PC-9 (cell line): ENCODE measurements around the gene IGF2. TPM values are rescaled to one million over a fixed set of nuclear protein-coding genes. Genes with fewer than 3 reads are reported as not detected.

Experiments used
- BruUV-seq: library from RNA; stranded (reverse); fragments of 400-500 nt; replicated peaks from 2 replicates; lab custom pipeline; 2021; lab: Mats Ljungman, UMichigan
- CTCF ChIA-PET: fragments of 300-600 bp; sonication (Branson Sonifier 250); formaldehyde crosslinking; loops from one replicate; lab custom pipeline; 2022; ENCODE audit warnings: antibody characterized with exemption; lab: Charles Lee
- POLR2A ChIA-PET: fragments of 300-600 bp; sonication (Branson Sonifier 250); formaldehyde crosslinking; loops from one replicate; lab custom pipeline; 2022; ENCODE audit warnings: antibody characterized with exemption; ENCODE audit not compliant: unreplicated experiment; lab: Charles Lee
- DNase-seq, 2 experiments: peaks; one replicate each; pipeline versions ENCODE4 v3.0.0 to v3.0.0-alpha.2; 2015 to 2022; ENCODE audit warnings: mixed read lengths in 1 of 2
- H2AFZ ChIP-seq: fragments of 200-600 bp; sonication (generic); 2 replicates; pipeline ENCODE4 v1.8.1; 2017; ENCODE audit warnings: antibody characterized with exemption
- H3F3A ChIP-seq: fragments of 200-600 bp; sonication (generic); 2 replicates; pipeline ENCODE4 v1.8.1; 2017; ENCODE audit warnings: antibody characterized with exemption, mild to moderate bottlenecking, low read depth; ENCODE audit not compliant: insufficient read depth
- H3K27ac ChIP-seq: fragments of 200-600 bp; sonication (generic); 2 replicates; pipeline ENCODE4 v1.6.1; 2016; ENCODE audit warnings: mixed run types
- H3K27me3 ChIP-seq: fragments of 200-600 bp; sonication (generic); 2 replicates; pipeline ENCODE4 v1.6.1; 2016; ENCODE audit warnings: low read depth, mixed run types; ENCODE audit not compliant: insufficient read depth
- H3K36me3 ChIP-seq: fragments of 200-600 bp; sonication (generic); 2 replicates; pipeline ENCODE4 v1.6.1; 2016; ENCODE audit warnings: low read depth, mixed run types
- H3K4me1 ChIP-seq: fragments of 200-600 bp; sonication (generic); replicated peaks from 2 replicates; pipeline ENCODE4 v1.6.1; 2016; ENCODE audit warnings: mixed run types; ENCODE audit not compliant: insufficient read depth
- H3K4me2 ChIP-seq: fragments of 200-600 bp; sonication (generic); 2 replicates; pipeline ENCODE4 v1.6.1; 2017; ENCODE audit warnings: mixed run types
- H3K4me3 ChIP-seq: fragments of 200-600 bp; sonication (generic); 2 replicates; pipeline ENCODE4 v1.6.1; 2016; ENCODE audit warnings: mixed run types
- H3K79me2 ChIP-seq: fragments of 200-600 bp; sonication (generic); 2 replicates; pipeline ENCODE4 v1.6.1; 2017; ENCODE audit warnings: low read depth, mixed run types
- H3K9me2 ChIP-seq: fragments of 200-600 bp; sonication (generic); 2 replicates; pipeline ENCODE4 v1.8.1; 2017; ENCODE audit warnings: mild to moderate bottlenecking; ENCODE audit not compliant: insufficient read depth
- H3K9me3 ChIP-seq: fragments of 200-600 bp; sonication (generic); 2 replicates; pipeline ENCODE4 v1.8.1; 2016; ENCODE audit warnings: low read depth; ENCODE audit not compliant: insufficient read depth
- H4K20me1 ChIP-seq: fragments of 200-600 bp; sonication (generic); 2 replicates; pipeline ENCODE4 v1.8.1; 2017; ENCODE audit not compliant: insufficient read depth
- CTCF ChIP-seq: fragments of 200-600 bp; sonication (generic); conservative IDR thresholded peaks from 2 replicates; pipeline ENCODE4 v1.6.1; 2017; ENCODE audit warnings: mixed run types, antibody characterized with exemption, mild to moderate bottlenecking, moderate library complexity
- EZH2 ChIP-seq: fragments of 200-600 bp; sonication (generic); IDR thresholded peaks from 2 replicates; pipeline ENCODE4 v1.8.0; 2017; ENCODE audit warnings: antibody characterized with exemption, low read depth
- intact Hi-C: fragments of 100-400 bp; cut with micrococcal nuclease; formaldehyde crosslinking; loops from one replicate; pipeline ENCODE4 v1.10.0; 2022; ENCODE audit not compliant: unreplicated experiment
- total RNA-seq: library from RNA; stranded (reverse); gene quantifications from 2 replicates; pipeline ENCODE4 v1.2.3, GENCODE V29; 2021

IGF2 gene
- total RNA-seq, 1 experiment from 2014 or later, result 0.24 TPM

- ChIA-PET POLR2A (no interaction called here), CTCF (no interaction called here)
- intact Hi-C loops, result no loop called here
- no peaks in the 10 kb centered on the region for H3K9me2 ChIP-seq
- H3K4me3 ChIP-seq, result no peak overlapping the region
- no peaks in the 10 kb centered on the region for H3K9me3 ChIP-seq
- BruUV-seq, result no TSS peak
- no peak overlapping the region for H2AFZ ChIP-seq
- DNase-seq, result no peak
- no peaks in the 10 kb centered on the region for H3K27me3 ChIP-seq
- peaks cover 13% of the 10 kb centered on the region; the same call in 1 of the 2 replicates for H3F3A ChIP-seq
- TF ChIP-seq EZH2 (no peak), CTCF (no peak)
- peaks cover 37% of the 10 kb centered on the region for H3K4me1 ChIP-seq
- H3K27ac ChIP-seq, result no peak overlapping the region
- no peaks in the 10 kb centered on the region for H4K20me1 ChIP-seq
- H3K36me3 ChIP-seq, result no peaks in the 10 kb centered on the region
- H3K79me2 ChIP-seq, result no peaks in the 10 kb centered on the region
- no peak overlapping the region for H3K4me2 ChIP-seq
These were observed 35.2 kb upstream of the IGF2 start for GRCh38 chr11:2174361-2174760.

- H3F3A ChIP-seq, result peaks cover 11% of the 10 kb centered on the region; the same call in 1 of the 2 replicates
- H3K4me1 ChIP-seq, result peaks cover 39% of the 10 kb centered on the region
- H3K4me2 ChIP-seq, result no peak overlapping the region
- H2AFZ ChIP-seq, result no peak overlapping the region
- no peaks in the 10 kb centered on the region for H3K36me3 ChIP-seq
- intact Hi-C loops, result no loop called here
- no peaks in the 10 kb centered on the region for H4K20me1 ChIP-seq
- no peaks in the 10 kb centered on the region for H3K79me2 ChIP-seq
- no peak overlapping the region for H3K4me3 ChIP-seq
- no TSS peak for BruUV-seq
- H3K27me3 ChIP-seq, result no peaks in the 10 kb centered on the region
- POLR2A ChIA-PET, result no interaction called here
- TF ChIP-seq EZH2, result no peak
- TF ChIP-seq CTCF, result no peak
- no peak for DNase-seq
- H3K9me2 ChIP-seq, result no peaks in the 10 kb centered on the region
- no peak overlapping the region for H3K27ac ChIP-seq
- H3K9me3 ChIP-seq, result no peaks in the 10 kb centered on the region
- CTCF ChIA-PET, result no interaction called here
These were observed 34.6 kb upstream of the IGF2 start for GRCh38 chr11:2173761-2174160.

GRCh38 chr11:2173150-2173693 lies 34.0 kb upstream of the IGF2 start:
- Histone ChIP-seq H3K4me1 (peaks cover 40% of the 10 kb centered on the region), H3K9me2 (no peaks in the 10 kb centered on the region), H3K79me2 (no peaks in the 10 kb centered on the region), H3K27me3 (no peaks in the 10 kb centered on the region), H2AFZ (no peak overlapping the region), H3K36me3 (no peaks in the 10 kb centered on the region), H3K9me3 (no peaks in the 10 kb centered on the region), H4K20me1 (no peaks in the 10 kb centered on the region), H3K4me2 (no peak overlapping the region), H3K27ac (no peak overlapping the region), H3F3A (peaks cover 10% of the 10 kb centered on the region; the same call in 1 of the 2 replicates), H3K4me3 (no peak overlapping the region)
- TF ChIP-seq EZH2 (no peak), CTCF (peak; percentile 49; the same call in 1 of the 2 replicates)
- intact Hi-C loops, result no loop called here
- DNase-seq, result no peak
- BruUV-seq, result no TSS peak
- POLR2A ChIA-PET, result no interaction called here
- CTCF ChIA-PET, result no interaction called here
